ENCODE results near the gene SLC3A2. TPM values are rescaled to one million over a fixed set of nuclear protein-coding genes. Genes with fewer than 3 reads are reported as not detected.

The SLC3A2 gene
- total RNA-seq, 2 experiments from 2014 or later = 190 to 202 TPM

GRCh38 chr11:62897311-62897710 is 16.6 kb downstream of the SLC3A2 start:
- Mint-ChIP-seq H3K9me3 (ENCODE audit: insufficient read depth) (no peaks in the 10 kb centered on the region), H3K27ac (no peak overlapping the region)

GRCh38 chr11:62898027-62898426 is 17.3 kb downstream of the SLC3A2 start:
- H3K27me3 Mint-ChIP-seq (ENCODE audit: low read depth) = peaks cover 23% of the 10 kb centered on the region
- ChIA-PET CTCF (interaction anchor here (1.1 to 4.0 kb wide), 2 partner anchors 8 to 126 kb away, joined by 4 to 26 read pairs; no protein-coding TSS in a partner anchor), POLR2A (no interaction called here)
- no peak overlapping the region for H3K27ac Mint-ChIP-seq
- peaks cover 8% of the 10 kb centered on the region for H3K4me1 Mint-ChIP-seq (ENCODE audit: low read depth)
- H3K4me3 Mint-ChIP-seq = no peak overlapping the region
- H3K36me3 Mint-ChIP-seq (ENCODE audit: low read depth) = no peaks in the 10 kb centered on the region
- H3K9me3 Mint-ChIP-seq (ENCODE audit: insufficient read depth) = no peaks in the 10 kb centered on the region
- ATAC-seq = no peak
- DNase-seq = no peak

More at GRCh38 chr11:62897311-62897710, 16.6 kb downstream of the SLC3A2 start:
- ChIA-PET CTCF (interaction anchor here (1.1 to 4.0 kb wide), 2 partner anchors 9 to 126 kb away, joined by 4 to 26 read pairs; no protein-coding TSS in a partner anchor), POLR2A (interaction anchor here (0.9 kb wide), 1 partner anchor 13 kb away, joined by 4 read pairs; no protein-coding TSS in a partner anchor)
- no peak for ATAC-seq
- Mint-ChIP-seq H3K4me1 (ENCODE audit: low read depth) (peaks cover 7% of the 10 kb centered on the region), H3K27me3 (ENCODE audit: low read depth) (peaks cover 20% of the 10 kb centered on the region), H3K4me3 (no peak overlapping the region), H3K36me3 (ENCODE audit: low read depth) (no peaks in the 10 kb centered on the region)
- no peak for DNase-seq

- Mint-ChIP-seq H3K27ac (no peak overlapping the region), H3K36me3 (ENCODE audit: low read depth) (no peaks in the 10 kb centered on the region), H3K4me3 (no peak overlapping the region), H3K4me1 (ENCODE audit: low read depth) (peaks cover 18% of the 10 kb centered on the region), H3K27me3 (ENCODE audit: low read depth) (peaks cover 37% of the 10 kb centered on the region), H3K9me3 (ENCODE audit: insufficient read depth) (no peaks in the 10 kb centered on the region)
- ATAC-seq (no peak), DNase-seq (no peak)
- ChIA-PET POLR2A (no interaction called here), CTCF (interaction anchor here (0.6 to 7.9 kb wide), 4 partner anchors 22 to 1230 kb away, joined by 3 to 251 read pairs (median 3); partner anchors contain the start of gene SLC3A2)
Measured at GRCh38 chr11:62902932-62903331, 22.2 kb downstream of the SLC3A2 start.

- H3K36me3 Mint-ChIP-seq (ENCODE audit: low read depth) = no peaks in the 10 kb centered on the region
- CTCF ChIA-PET = interaction anchor here (0.6 to 7.9 kb wide), 41 partner anchors 9 to 1984 kb away, joined by 3 to 251 read pairs (median 4); partner anchors contain the start of genes SLC3A2 and ZBTB3
- H3K9me3 Mint-ChIP-seq (ENCODE audit: insufficient read depth) = no peaks in the 10 kb centered on the region
- no peak overlapping the region for H3K4me3 Mint-ChIP-seq
- H3K27me3 Mint-ChIP-seq (ENCODE audit: low read depth) = peaks cover 29% of the 10 kb centered on the region
- POLR2A ChIA-PET = no interaction called here
- ATAC-seq = no peak
- DNase-seq = no peak
- no peak overlapping the region for H3K27ac Mint-ChIP-seq
- peaks cover 18% of the 10 kb centered on the region for H3K4me1 Mint-ChIP-seq (ENCODE audit: low read depth)
Measured at GRCh38 chr11:62905296-62905695, 24.6 kb downstream of the SLC3A2 start.

- ChIA-PET CTCF (interaction anchor here (0.6 to 7.9 kb wide), 47 partner anchors 9 to 1983 kb away, joined by 3 to 251 read pairs (median 4); partner anchors contain the start of genes SLC22A8, SLC3A2 and ZBTB3), POLR2A (interaction anchor here (0.6 kb wide), 1 partner anchor 1436 kb away, joined by 5 read pairs; no protein-coding TSS in a partner anchor)
- H3K4me1 Mint-ChIP-seq (ENCODE audit: low read depth) = peaks cover 18% of the 10 kb centered on the region
- H3K4me3 Mint-ChIP-seq = no peak overlapping the region
- H3K9me3 Mint-ChIP-seq (ENCODE audit: insufficient read depth) = no peaks in the 10 kb centered on the region
- H3K36me3 Mint-ChIP-seq (ENCODE audit: low read depth) = no peaks in the 10 kb centered on the region
- H3K27me3 Mint-ChIP-seq (ENCODE audit: low read depth) = peaks cover 27% of the 10 kb centered on the region
- DNase-seq = peak; percentile 86
- H3K27ac Mint-ChIP-seq = no peak overlapping the region
- peak; percentile 83 for ATAC-seq
Measured at GRCh38 chr11:62905927-62906531, 25.3 kb downstream of the SLC3A2 start.

- H3K36me3 Mint-ChIP-seq (ENCODE audit: low read depth) = no peaks in the 10 kb centered on the region
- POLR2A ChIA-PET = no interaction called here
Measured at GRCh38 chr11:62908468-62909072, 27.9 kb downstream of the SLC3A2 start.

GRCh38 chr11:62909107-62909894 is 28.6 kb downstream of the SLC3A2 start:
- no peak overlapping the region for H3K27ac Mint-ChIP-seq
- no peaks in the 10 kb centered on the region for H3K36me3 Mint-ChIP-seq (ENCODE audit: low read depth)
- POLR2A ChIA-PET = interaction anchor here (0.6 kb wide), 1 partner anchor 68 kb away, joined by 3 read pairs; no protein-coding TSS in a partner anchor
- H3K27me3 Mint-ChIP-seq (ENCODE audit: low read depth) = peaks cover 18% of the 10 kb centered on the region
- DNase-seq (no peak), ATAC-seq (no peak)
- CTCF ChIA-PET = interaction anchor here (7.9 kb wide), 1 partner anchor 112 kb away, joined by 251 read pairs; no protein-coding TSS in a partner anchor
- no peak overlapping the region for H3K4me3 Mint-ChIP-seq
- no peaks in the 10 kb centered on the region for H3K9me3 Mint-ChIP-seq (ENCODE audit: insufficient read depth)
- H3K4me1 Mint-ChIP-seq (ENCODE audit: low read depth) = peaks cover 15% of the 10 kb centered on the region

More at GRCh38 chr11:62908468-62909072, 27.9 kb downstream of the SLC3A2 start:
- H3K27ac Mint-ChIP-seq = no peak overlapping the region
- CTCF ChIA-PET = interaction anchor here (3.4 to 7.9 kb wide), 2 partner anchors 66 to 112 kb away, joined by 43 to 251 read pairs; no protein-coding TSS in a partner anchor
- H3K27me3 Mint-ChIP-seq (ENCODE audit: low read depth) = peaks cover 22% of the 10 kb centered on the region
- no peak overlapping the region for H3K4me3 Mint-ChIP-seq
- H3K4me1 Mint-ChIP-seq (ENCODE audit: low read depth) = peaks cover 15% of the 10 kb centered on the region
- H3K9me3 Mint-ChIP-seq (ENCODE audit: insufficient read depth) = no peaks in the 10 kb centered on the region
- DNase-seq (no peak), ATAC-seq (no peak)

- ATAC-seq = no peak
Measured at GRCh38 chr11:62910141-62910882, 29.6 kb downstream of the SLC3A2 start.

GRCh38 chr11:62911137-62912130 is 30.7 kb downstream of the SLC3A2 start:
- H3K27ac Mint-ChIP-seq = no peak overlapping the region
- DNase-seq = no peak
- no peak for ATAC-seq
- no peaks in the 10 kb centered on the region for H3K9me3 Mint-ChIP-seq (ENCODE audit: insufficient read depth)
- peaks cover 4% of the 10 kb centered on the region for H3K4me1 Mint-ChIP-seq (ENCODE audit: low read depth)
- no peaks in the 10 kb centered on the region for H3K36me3 Mint-ChIP-seq (ENCODE audit: low read depth)
- no peak overlapping the region for H3K4me3 Mint-ChIP-seq
- POLR2A ChIA-PET = no interaction called here
- H3K27me3 Mint-ChIP-seq (ENCODE audit: low read depth) = peaks cover 13% of the 10 kb centered on the region
- CTCF ChIA-PET = interaction anchor here (1.1 kb wide), 1 partner anchor 112 kb away, joined by 3 read pairs; no protein-coding TSS in a partner anchor

More at GRCh38 chr11:62910141-62910882, 29.6 kb downstream of the SLC3A2 start:
- Mint-ChIP-seq H3K27me3 (ENCODE audit: low read depth) (peaks cover 15% of the 10 kb centered on the region), H3K27ac (no peak overlapping the region), H3K36me3 (ENCODE audit: low read depth) (no peaks in the 10 kb centered on the region), H3K4me3 (no peak overlapping the region), H3K4me1 (ENCODE audit: low read depth) (peaks cover 11% of the 10 kb centered on the region), H3K9me3 (ENCODE audit: insufficient read depth) (no peaks in the 10 kb centered on the region)
- CTCF ChIA-PET = interaction anchor here (1.1 kb wide), 1 partner anchor 113 kb away, joined by 3 read pairs; no protein-coding TSS in a partner anchor
- no peak for DNase-seq
- POLR2A ChIA-PET = interaction anchor here (0.6 kb wide), 1 partner anchor 69 kb away, joined by 3 read pairs; no protein-coding TSS in a partner anchor

- Mint-ChIP-seq H3K4me1 (ENCODE audit: low read depth) (peaks cover 4% of the 10 kb centered on the region), H3K27ac (no peak overlapping the region), H3K36me3 (ENCODE audit: low read depth) (no peaks in the 10 kb centered on the region), H3K27me3 (ENCODE audit: low read depth) (peaks cover 5% of the 10 kb centered on the region), H3K9me3 (ENCODE audit: insufficient read depth) (no peaks in the 10 kb centered on the region), H3K4me3 (no peak overlapping the region)
- ChIA-PET CTCF (no interaction called here), POLR2A (no interaction called here)
- no peak for DNase-seq
- no peak for ATAC-seq
Measured at GRCh38 chr11:62912268-62912667, 31.6 kb downstream of the SLC3A2 start.
